HepG2 (cell line): ENCODE results near the gene TNFRSF18. TPM values are rescaled to one million over a fixed set of nuclear protein-coding genes. Genes with fewer than 3 reads are reported as not detected.

Source experiments
- ATAC-seq: fragments of 200-7000 bp; cut with Tn5 transposase; 3 replicates; pipeline ENCODE4 v1.9.1; 2020; ENCODE audit warnings: mild to moderate bottlenecking, moderate library complexity
- BruUV-seq: library from RNA; stranded (reverse); fragments of 400-500 nt; replicated peaks from 2 replicates; lab custom pipeline; 2021; lab: Mats Ljungman, UMichigan
- CTCF ChIA-PET: fragments of 300-600 bp; formaldehyde crosslinking; extraction: SDS; loops from one replicate; lab custom pipeline; 2021; ENCODE audit warnings: low total read pairs, inconsistent platforms, low intra/inter-chr PET ratio; lab: Yijun Ruan, JAX
- POLR2A ChIA-PET: fragments of 350-600 bp; sonication (Branson Sonifier 250); formaldehyde crosslinking; loops from one replicate; lab custom pipeline; 2020; ENCODE audit warnings: antibody characterized with exemption, inconsistent platforms; lab: Yijun Ruan, JAX
- DNase-seq: peaks from one replicate; pipeline ENCODE4 v3.0.0-alpha.2; 2015; ENCODE audit warnings: low spot score
- FAIRE-seq: peaks from 3 replicates; lab custom pipeline; 2011; peaks lifted over from hg19 to GRCh38; lab: Jason Lieb, UNC
- H2AFZ ChIP-seq: one replicate; pipeline ENCODE4 v1.6.1; 2011; ENCODE audit warnings: low read length, inconsistent platforms
- H3K27ac ChIP-seq: fragments of 300-600 bp; 3 replicates; pipeline ENCODE4 v1.8.0; 2011; ENCODE audit warnings: mixed run types, mild to moderate bottlenecking, mixed read lengths, low read length, inconsistent platforms; ENCODE audit not compliant: insufficient read depth; ENCODE audit errors: extremely low read length
- H3K27me3 ChIP-seq, 2 experiments: fragments of 200-600 bp in 1 of 2; 2 replicates in 1 of 2; 3 replicates in 1 of 2; pipeline versions ENCODE4 v1.6.0 to v1.8.0; 2011; ENCODE audit warnings: low read length in 2 of 2, mild to moderate bottlenecking in 2 of 2, moderate library complexity in 2 of 2, inconsistent platforms in 1 of 2; ENCODE audit not compliant: insufficient read depth in 2 of 2, control insufficient read depth in 1 of 2
- H3K36me3 ChIP-seq, 2 experiments: fragments of 200-600 bp in 1 of 2; replicated peaks in 1 of 2; 2 replicates in 1 of 2; 3 replicates in 1 of 2; pipeline versions ENCODE4 v1.5.1 to v1.8.0; 2011; ENCODE audit warnings: low read length in 2 of 2, inconsistent platforms in 1 of 2; ENCODE audit not compliant: insufficient read depth in 2 of 2, control insufficient read depth in 1 of 2
- H3K4me1 ChIP-seq: 2 replicates; pipeline ENCODE4 v1.5.1; 2012; ENCODE audit warnings: low read length, inconsistent platforms; ENCODE audit not compliant: insufficient read depth
- H3K4me2 ChIP-seq: 2 replicates; pipeline ENCODE4 v1.6.0; 2011; ENCODE audit warnings: low read depth, low read length, inconsistent platforms
- H3K4me3 ChIP-seq, 3 experiments: fragments of 200-600 bp in 1 of 3; sonication (generic), shearing (Covaris generic) in 1 of 3; replicated peaks in 1 of 3; 2 replicates each; pipeline ENCODE4 v1.5.1; 2011 to 2016; ENCODE audit warnings: low read length in 3 of 3, inconsistent platforms in 2 of 3, low read depth in 2 of 3, mild to moderate bottlenecking in 2 of 3, control low read depth in 1 of 3, mixed read lengths in 1 of 3; ENCODE audit not compliant: insufficient read depth in 1 of 3
- H3K79me2 ChIP-seq: one replicate; pipeline ENCODE4 v1.6.1; 2011; ENCODE audit warnings: low read length, inconsistent platforms; ENCODE audit not compliant: insufficient read depth
- H3K9ac ChIP-seq: 2 replicates; pipeline ENCODE4 v1.6.0; 2011; ENCODE audit warnings: mild to moderate bottlenecking, low read depth, low read length, inconsistent platforms; ENCODE audit not compliant: insufficient read depth
- H3K9me3 ChIP-seq: 2 replicates; pipeline ENCODE4 v1.5.1; 2012; ENCODE audit warnings: mild to moderate bottlenecking, low read length
- H4K20me1 ChIP-seq: 2 replicates; pipeline ENCODE4 v1.6.0; 2011; ENCODE audit warnings: inconsistent platforms, mild to moderate bottlenecking, low read length, moderate library complexity; ENCODE audit not compliant: insufficient read depth
- ASH2L ChIP-seq: fragments of 300-600, 200-600 bp; sonication (generic); IDR thresholded peaks from 2 replicates; pipeline ENCODE4 v1.7.0; 2017; ENCODE audit warnings: low read depth, mild to moderate bottlenecking, moderate library complexity, mixed read lengths, low read length; ENCODE audit not compliant: insufficient read length
- CREB3 ChIP-seq: sonication (generic); formaldehyde crosslinking; IDR thresholded peaks from 2 replicates; pipeline ENCODE4 v1.5.0; 2020; ENCODE audit warnings: missing genetic modification reagents
- FIP1L1 ChIP-seq: fragments of 200-400 bp; formaldehyde crosslinking; IDR thresholded peaks from 2 replicates; pipeline ENCODE4 v1.6.1; 2018; ENCODE audit warnings: low read depth, mild to moderate bottlenecking, low read length, moderate library complexity, borderline replicate concordance; ENCODE audit not compliant: insufficient read depth
- NPAS2 ChIP-seq: sonication (generic); formaldehyde crosslinking; IDR thresholded peaks from 2 replicates; pipeline ENCODE4 v1.8.0; 2022; ENCODE audit warnings: mild to moderate bottlenecking, missing genetic modification reagents, borderline replicate concordance
- TMF1 ChIP-seq: sonication (generic); formaldehyde crosslinking; IDR thresholded peaks from 2 replicates; pipeline ENCODE4 v1.8.1; 2022; ENCODE audit warnings: low read depth, missing genetic modification reagents
- ZNF24 ChIP-seq: fragments of 450-650 bp; IDR thresholded peaks from 2 replicates; pipeline ENCODE4 v1.6.1; 2017; ENCODE audit warnings: antibody characterized with exemption, mild to moderate bottlenecking
- ZNF280B ChIP-seq: sonication (generic); formaldehyde crosslinking; IDR thresholded peaks from 2 replicates; pipeline ENCODE4 v1.5.0; 2020; ENCODE audit warnings: missing genetic modification reagents, mild to moderate bottlenecking, borderline replicate concordance
- ZNF549 ChIP-seq: sonication (generic); formaldehyde crosslinking; IDR thresholded peaks from 2 replicates; pipeline ENCODE4 v1.5.0; 2020; ENCODE audit warnings: missing genetic modification reagents
- WGBS: methylation state at CpG from one replicate; pipeline ENCODE4 v1.1.6; 2017; ENCODE audit warnings: low lambda C conversion rate; 5-methylcytosine and 5-hydroxymethylcytosine counted together
- in situ Hi-C: cut with HindIII; loops from 2 replicates; pipeline ENCODE4 v1.10.0; 2017; ENCODE audit warnings: low pct_unique_long_range_greater_than_20kb; ENCODE audit not compliant: extremely low pct_ligation_motif_present
- intact Hi-C: fragments of 100-400 bp; cut with micrococcal nuclease; formaldehyde crosslinking; loops from one replicate; pipeline ENCODE4 v1.10.0; 2022; ENCODE audit not compliant: unreplicated experiment
- polyA plus RNA-seq, 8 experiments: library from polyadenylated mRNA; depleted of rRNA in 3 of 8; stranded (reverse) in 7 of 8; unstranded in 1 of 8; fragments of >200 nt; fragmentation: Illumina TruSeq in 4 of 8; extraction: Trizol in 4 of 8; gene quantifications; 2 replicates each; pipeline versions ENCODE4 v1.2.1 to v1.2.3, GENCODE V29; 2011 to 2016; ENCODE audit warnings: low read depth in 4 of 8, missing spikeins in 1 of 8, mixed read lengths in 1 of 8; ENCODE audit not compliant: insufficient read depth in 1 of 8
- total RNA-seq, 5 experiments: library from RNA; depleted of rRNA; stranded (reverse); fragments of >200 nt; fragmentation: Illumina TruSeq; extraction: Trizol; gene quantifications; 2 replicates each; pipeline ENCODE4 v1.2.3, GENCODE V29; 2016; ENCODE audit warnings: low read depth in 1 of 5
- TF ChIP-seq, protein P1 (sequence below): IDR thresholded peaks from 2 replicates; pipeline ENCODE4 v1.6.1; 2016; ENCODE audit warnings: low read depth, control low read depth
- TF ChIP-seq, protein P2 (sequence below): sonication (generic); formaldehyde crosslinking; IDR thresholded peaks from 2 replicates; pipeline ENCODE4 v1.8.0; 2022; ENCODE audit warnings: mild to moderate bottlenecking, missing genetic modification reagents
- TF ChIP-seq, protein P3 (sequence below): sonication (generic); formaldehyde crosslinking; IDR thresholded peaks from 2 replicates; pipeline ENCODE4 v1.4.0; 2020; ENCODE audit warnings: missing genetic modification reagents

TNFRSF18 gene
- total and polyA plus RNA-seq, 2 of the 13 experiments (the other 11 are each of a cell fraction or from before 2014, with no cell fraction given), result not detected

DNA sequence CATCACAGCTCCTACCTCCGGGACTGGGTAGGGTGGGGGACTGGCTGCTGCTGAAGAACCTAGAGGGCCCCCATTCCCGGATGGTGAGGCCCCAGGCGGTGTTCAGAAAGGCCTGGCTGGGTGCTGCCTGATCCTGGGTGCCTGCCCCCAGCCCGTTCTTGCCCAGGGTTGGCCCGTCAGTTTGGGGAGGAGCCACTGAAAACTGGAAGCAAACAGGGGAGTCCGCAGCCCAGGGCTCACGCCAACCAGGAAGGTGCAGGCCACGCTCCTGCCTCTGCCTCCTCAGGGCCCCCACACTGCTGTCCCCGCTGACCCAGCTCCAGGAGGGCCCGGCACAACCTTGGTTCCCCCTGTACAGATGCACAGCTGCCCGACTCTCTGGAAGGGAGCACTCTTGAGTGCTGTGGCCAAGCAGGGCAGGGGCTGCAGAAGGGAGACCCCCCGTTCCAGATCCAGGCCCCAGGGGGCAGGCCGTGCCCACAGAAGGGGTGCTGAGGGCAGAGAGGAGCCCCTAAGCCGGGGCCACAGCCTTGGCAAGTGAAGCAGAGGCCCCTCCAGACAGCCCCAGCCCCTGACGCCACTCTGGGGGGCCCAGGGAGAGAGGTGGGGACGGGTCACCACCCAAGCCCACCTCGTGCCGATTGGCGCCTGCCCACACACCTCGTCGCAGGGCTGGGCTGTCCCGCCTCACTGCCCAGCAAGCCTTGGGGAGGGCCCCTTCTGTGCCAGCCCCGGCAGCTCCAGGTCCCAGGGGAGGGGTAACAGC lies 34.6 kb upstream of the TNFRSF18 start:
- DNase-seq (peak; percentile 46), FAIRE-seq (no peak), ATAC-seq (peak; percentile 22)
- 0% methylated on average over 1 of the region's 23 CpGs for WGBS
- no TSS peak for BruUV-seq
- intact Hi-C loops (no loop called here), in situ Hi-C loops (no loop called here)
- Histone ChIP-seq H3K79me2 (no peaks in the 10 kb centered on the region), H3K4me2 (peak overlapping the region; percentile 80), H3K27me3 (no peaks in the 10 kb centered on the region; a peak in 1 of 5 replicates), H2AFZ (no peak overlapping the region), H3K9me3 (no peaks in the 10 kb centered on the region), H3K9ac (peak overlapping the region; percentile 60), H3K4me1 (peaks cover 59% of the 10 kb centered on the region), H3K27ac (no peak overlapping the region), H3K36me3 (no peaks in the 10 kb centered on the region), H4K20me1 (no peaks in the 10 kb centered on the region), H3K4me3 (peak overlapping the region; percentile 39 to 72 (median 56))
- ChIA-PET POLR2A (no interaction called here), CTCF (no interaction called here)
- TF ChIP-seq TMF1, result 0 out of 2 replicates have a peak, but pooled peaks have one; percentile 18
- TF ChIP-seq ZNF549 (CRISPR knock-in tag), result no peak
- no peak for TF ChIP-seq CREB3 (CRISPR knock-in tag)
- TF ChIP-seq ZNF280B (CRISPR knock-in tag), result peak; percentile 52; the same call in 1 of the 2 replicates
- no peak for TF ChIP-seq NPAS2 (CRISPR knock-in tag)
- TF ChIP-seq, protein P1, sequence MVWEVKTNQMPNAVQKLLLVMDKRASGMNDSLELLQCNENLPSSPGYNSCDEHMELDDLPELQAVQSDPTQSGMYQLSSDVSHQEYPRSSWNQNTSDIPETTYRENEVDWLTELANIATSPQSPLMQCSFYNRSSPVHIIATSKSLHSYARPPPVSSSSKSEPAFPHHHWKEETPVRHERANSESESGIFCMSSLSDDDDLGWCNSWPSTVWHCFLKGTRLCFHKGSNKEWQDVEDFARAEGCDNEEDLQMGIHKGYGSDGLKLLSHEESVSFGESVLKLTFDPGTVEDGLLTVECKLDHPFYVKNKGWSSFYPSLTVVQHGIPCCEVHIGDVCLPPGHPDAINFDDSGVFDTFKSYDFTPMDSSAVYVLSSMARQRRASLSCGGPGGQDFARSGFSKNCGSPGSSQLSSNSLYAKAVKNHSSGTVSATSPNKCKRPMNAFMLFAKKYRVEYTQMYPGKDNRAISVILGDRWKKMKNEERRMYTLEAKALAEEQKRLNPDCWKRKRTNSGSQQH (CRISPR knock-in tag), result no peak
- TF ChIP-seq, protein P2, sequence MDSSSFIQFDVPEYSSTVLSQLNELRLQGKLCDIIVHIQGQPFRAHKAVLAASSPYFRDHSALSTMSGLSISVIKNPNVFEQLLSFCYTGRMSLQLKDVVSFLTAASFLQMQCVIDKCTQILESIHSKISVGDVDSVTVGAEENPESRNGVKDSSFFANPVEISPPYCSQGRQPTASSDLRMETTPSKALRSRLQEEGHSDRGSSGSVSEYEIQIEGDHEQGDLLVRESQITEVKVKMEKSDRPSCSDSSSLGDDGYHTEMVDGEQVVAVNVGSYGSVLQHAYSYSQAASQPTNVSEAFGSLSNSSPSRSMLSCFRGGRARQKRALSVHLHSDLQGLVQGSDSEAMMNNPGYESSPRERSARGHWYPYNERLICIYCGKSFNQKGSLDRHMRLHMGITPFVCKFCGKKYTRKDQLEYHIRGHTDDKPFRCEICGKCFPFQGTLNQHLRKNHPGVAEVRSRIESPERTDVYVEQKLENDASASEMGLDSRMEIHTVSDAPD (CRISPR knock-in tag), result no peak
- TF ChIP-seq ZNF24, result no peak
- TF ChIP-seq FIP1L1, result 0 out of 2 replicates have a peak, but pooled peaks have one; percentile 37
- no peak for TF ChIP-seq ASH2L
- TF ChIP-seq, protein P3, sequence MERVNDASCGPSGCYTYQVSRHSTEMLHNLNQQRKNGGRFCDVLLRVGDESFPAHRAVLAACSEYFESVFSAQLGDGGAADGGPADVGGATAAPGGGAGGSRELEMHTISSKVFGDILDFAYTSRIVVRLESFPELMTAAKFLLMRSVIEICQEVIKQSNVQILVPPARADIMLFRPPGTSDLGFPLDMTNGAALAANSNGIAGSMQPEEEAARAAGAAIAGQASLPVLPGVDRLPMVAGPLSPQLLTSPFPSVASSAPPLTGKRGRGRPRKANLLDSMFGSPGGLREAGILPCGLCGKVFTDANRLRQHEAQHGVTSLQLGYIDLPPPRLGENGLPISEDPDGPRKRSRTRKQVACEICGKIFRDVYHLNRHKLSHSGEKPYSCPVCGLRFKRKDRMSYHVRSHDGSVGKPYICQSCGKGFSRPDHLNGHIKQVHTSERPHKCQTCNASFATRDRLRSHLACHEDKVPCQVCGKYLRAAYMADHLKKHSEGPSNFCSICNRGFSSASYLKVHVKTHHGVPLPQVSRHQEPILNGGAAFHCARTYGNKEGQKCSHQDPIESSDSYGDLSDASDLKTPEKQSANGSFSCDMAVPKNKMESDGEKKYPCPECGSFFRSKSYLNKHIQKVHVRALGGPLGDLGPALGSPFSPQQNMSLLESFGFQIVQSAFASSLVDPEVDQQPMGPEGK (CRISPR knock-in tag), result peak; percentile 83
